NOMO-1 treated with DMSO at 0.1 percent for 48 hours (cell line): Measurements from ENCODE around the gene AGAP1.

ENCODE experiments used
- DNase-seq: peaks from one replicate; lab custom pipeline; 2025; ENCODE audit not compliant: unreplicated experiment; lab: John Stamatoyannopoulos, UW

AGAP1 gene

GRCh38 chr2:235507928-235508327, 14.1 kb downstream of the AGAP1 start:
- DNase-seq = no peak

- DNase-seq = no peak
These were observed 14.7 kb downstream of the AGAP1 start for GRCh38 chr2:235508371-235509160.

DNA sequence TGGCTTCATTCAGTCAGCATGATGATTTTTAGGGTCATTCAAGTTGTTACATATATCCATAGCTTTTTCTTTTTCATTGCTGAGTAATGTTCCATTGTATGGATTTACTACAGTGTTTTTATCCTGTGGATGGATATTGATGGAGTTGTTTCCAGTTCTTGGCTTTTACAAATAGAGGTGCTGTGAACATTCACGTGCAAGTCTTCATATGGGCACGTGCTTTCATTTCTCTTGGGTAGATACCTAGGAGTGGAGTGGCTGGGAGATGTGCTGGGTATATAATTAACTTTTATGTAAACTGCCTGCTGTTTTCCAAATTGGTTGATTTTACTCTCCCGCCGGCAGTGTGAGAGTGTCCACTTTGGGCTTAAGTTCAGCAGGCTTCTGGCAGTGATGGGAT, 16.5 kb downstream of the AGAP1 start:
- no peak for DNase-seq

DNA sequence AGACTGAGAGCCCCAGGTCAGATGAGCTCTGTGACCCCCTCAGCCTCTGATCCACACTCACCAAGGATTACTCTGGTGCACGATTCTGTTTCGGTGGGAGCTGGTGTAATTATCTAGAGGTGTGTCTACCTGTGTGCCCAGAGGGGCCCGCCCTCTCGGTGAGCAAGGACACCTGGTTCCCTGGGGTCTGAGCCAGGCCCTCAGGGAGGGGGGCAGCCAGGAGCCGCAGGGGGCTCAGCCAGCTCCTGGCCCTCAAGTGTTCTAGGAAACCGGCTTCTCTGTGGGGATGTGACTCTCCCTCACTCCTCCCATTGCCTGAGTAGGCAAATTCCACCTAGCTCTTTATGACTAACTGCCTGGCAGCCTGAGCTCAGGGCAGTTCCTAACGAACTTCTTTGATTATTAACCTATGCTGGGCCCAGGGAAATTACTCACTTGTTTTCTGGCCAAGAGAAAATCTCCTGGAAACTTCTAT, 17.4 kb downstream of the AGAP1 start:
- no peak for DNase-seq

DNA sequence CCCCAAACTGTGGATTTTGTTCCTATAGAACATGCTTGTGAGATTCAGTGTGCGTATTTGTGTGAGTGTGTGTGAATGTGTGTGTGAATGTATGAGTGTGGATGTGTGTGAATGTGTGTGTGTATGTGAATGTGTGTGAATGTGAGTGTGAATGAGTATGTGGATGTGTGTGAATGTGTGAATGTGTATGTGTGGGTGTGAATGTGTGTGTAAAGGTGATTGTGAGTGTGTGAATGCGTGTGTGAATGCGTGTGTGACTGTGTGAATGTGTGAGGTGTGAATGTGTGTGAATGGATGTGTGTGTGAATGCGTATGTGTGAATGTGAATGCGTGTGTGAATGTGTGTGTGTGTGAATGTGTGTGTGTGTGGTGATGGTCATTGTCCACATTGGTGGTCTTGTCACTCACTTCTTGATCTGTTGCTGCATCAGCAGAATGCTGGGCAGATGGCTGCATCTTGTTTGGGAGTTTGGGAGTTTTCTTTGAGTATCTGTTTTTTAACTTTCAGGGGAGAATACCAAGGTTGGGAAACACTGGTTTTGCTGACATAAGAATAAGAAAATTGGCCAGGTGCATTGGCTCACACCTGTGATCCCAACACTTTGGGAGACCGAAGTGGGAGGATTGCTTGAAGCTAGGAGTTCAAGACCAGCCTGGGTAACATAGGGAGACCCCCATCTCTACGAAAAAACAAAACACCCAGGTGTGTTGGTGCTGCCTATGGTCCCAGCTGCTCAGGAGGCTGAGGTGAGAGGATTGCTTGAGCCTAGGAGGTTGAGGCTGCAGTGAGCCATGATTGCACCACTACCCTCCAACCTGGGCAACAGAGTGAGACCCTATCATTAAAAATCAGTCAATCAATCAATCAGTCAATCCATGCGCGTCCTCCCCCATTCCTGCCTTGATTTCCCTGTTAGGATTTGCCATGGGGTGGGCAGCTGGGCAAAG, 18.2 kb downstream of the AGAP1 start:
- DNase-seq = no peak

GRCh38 chr2:235512699-235513053, 18.8 kb downstream of the AGAP1 start:
- DNase-seq = no peak

GRCh38 chr2:235513984-235514626, 20.3 kb downstream of the AGAP1 start:
- DNase-seq = no peak

DNA sequence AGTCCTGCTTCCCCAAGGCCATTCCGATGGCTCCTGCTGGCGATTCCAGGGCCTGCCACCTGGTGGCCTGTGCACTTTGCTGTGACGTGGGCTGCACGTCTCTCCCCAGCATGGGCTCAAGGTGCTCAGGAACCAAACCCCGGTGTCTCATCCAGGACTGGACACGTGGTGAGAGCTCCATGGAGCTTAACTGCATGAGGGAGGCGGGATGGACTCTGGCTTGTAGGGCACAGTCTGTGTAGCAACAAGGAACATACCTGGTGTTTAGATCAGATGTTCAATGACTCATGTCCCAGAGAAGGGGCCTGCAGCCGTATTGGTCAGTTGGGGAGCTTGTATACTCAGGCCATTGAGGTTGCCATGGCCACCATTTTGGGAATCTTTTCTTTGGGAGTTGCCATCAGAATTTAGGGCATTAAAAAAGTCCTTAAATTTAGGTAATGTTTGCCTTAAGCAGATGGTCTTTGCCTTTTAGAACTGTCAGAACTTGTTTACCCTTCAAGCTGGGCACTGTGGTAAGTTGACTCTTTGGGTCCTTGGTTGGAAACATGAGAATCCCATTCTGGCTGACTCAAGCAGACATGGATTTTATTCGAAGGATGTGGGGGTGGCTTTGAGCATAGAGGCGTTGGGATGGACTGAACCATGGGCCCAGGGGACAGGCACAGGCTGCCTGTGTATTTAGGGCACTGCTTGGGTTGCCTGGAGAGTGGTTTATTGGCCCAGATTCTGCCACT, 21.0 kb downstream of the AGAP1 start:
- no peak for DNase-seq

DNA sequence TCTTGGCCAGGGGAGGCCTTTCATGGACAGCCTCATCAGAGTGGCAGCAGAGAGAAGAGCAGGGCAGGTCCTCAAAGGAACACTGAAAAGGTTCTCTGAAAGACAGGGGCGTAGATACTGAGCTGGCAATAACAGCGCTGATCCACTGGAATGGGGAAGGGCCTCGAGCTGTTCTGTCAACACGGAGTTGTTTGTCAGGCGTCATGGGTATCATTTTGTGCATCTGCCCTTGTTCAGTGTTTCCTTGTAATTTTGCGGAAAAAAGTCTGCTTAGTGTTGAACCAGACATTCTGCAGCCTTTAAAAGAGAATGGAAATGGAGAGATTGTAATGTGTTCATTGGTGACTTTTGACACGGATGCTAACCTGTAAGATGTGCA, 21.5 kb downstream of the AGAP1 start:
- no peak for DNase-seq

GRCh38 chr2:235515821-235516220, 22.0 kb downstream of the AGAP1 start:
- no peak for DNase-seq

- DNase-seq = no peak
These were observed 22.4 kb downstream of the AGAP1 start for GRCh38 chr2:235516257-235516656.

DNA sequence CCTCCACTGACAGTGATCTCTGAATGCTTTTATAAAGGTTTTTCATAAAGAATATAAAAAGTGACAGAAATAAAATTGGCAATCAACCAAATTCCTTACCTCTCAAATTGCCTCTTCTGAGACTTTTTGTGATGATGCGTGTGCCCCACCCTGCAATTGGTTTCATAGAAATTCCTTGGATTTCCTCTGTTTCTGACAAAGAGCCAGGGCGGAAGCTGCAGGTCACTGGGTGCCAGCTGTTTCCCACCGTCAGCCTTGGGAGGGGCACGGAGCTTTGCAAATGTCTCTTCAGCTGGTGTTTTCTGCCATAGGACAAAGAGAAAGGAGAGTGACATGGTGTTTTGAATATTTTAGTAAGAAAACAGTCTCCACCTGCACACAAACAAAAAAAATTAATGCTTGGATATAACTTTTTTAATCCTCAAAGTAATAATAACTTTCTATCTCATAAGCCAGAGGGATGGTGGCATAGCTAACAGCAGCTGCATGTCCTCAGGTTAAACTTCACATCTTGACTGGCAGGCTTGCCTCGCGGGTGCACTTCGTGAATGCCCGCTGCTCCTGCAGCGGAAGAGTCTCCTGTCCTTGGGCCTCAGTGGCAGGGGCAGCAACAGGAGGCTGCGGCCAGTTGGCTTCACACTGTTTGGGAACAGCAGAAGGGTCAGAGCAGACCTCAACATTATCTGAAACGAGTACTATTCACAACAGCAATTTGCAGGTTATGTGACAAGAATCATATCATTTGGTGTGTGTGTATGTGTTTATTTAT, 24.7 kb downstream of the AGAP1 start:
- DNase-seq = no peak

DNA sequence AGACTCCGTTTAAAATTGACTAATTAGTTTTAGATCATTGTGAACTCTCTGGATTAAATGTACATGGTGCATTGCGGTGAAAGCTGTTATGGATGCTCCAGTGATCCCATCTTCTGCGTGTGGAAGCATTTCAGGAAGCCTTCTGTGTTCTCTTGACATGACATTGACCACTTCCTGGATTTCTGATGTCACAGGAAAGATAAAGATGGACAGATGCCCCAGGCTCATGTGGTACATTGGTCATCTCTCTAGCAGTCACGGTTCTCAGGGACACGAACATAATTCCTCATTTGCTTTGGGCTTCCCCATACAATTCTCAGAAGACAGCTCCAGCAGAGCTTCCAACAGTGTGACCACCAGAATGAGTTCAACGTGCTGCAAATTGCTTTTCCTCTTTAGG, 26.9 kb downstream of the AGAP1 start:
- DNase-seq = no peak

DNA sequence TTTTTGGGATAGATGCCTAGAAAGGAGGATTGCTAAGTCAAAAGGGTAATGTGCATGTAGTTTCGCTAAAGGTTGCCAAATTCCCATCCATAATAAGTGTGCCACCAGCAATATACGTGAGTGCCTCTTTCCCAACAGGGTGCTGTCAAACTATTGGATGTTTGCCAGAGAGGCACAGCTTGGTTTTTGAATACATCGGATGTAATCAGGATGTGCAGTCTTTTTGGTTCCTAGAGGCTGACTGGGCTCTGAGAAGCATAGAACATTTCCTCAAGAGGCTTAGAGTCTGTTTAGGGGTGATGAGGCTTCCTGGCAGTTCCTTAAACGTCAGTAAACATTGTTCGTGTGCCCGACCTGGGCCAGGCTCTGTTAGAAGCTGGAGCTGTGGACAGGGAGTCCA, 28.0 kb downstream of the AGAP1 start:
- DNase-seq = no peak

DNA sequence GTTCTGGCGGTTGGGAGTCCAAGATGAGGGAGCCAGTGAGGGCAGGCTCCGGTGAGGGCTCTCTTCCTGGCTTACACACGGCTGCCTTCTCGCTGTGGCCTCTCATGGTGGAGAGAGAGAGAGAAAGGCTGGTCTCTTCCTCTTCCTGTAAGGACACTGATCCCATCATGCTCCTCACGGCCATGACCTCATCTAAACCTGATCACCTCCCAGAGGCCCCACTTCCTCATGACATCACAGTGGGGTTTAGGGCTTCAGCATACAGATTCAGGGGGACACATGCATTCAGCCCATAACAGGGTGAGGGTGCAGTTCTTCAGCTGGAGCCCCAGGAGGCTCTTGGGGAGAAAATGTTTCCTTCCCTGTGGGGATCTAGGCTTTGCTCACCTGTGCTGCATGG, 29.2 kb downstream of the AGAP1 start:
- DNase-seq = no peak

- DNase-seq = no peak
These were observed 29.8 kb downstream of the AGAP1 start for GRCh38 chr2:235523486-235524150.

GRCh38 chr2:235526166-235526565, 32.3 kb downstream of the AGAP1 start:
- no peak for DNase-seq

DNA sequence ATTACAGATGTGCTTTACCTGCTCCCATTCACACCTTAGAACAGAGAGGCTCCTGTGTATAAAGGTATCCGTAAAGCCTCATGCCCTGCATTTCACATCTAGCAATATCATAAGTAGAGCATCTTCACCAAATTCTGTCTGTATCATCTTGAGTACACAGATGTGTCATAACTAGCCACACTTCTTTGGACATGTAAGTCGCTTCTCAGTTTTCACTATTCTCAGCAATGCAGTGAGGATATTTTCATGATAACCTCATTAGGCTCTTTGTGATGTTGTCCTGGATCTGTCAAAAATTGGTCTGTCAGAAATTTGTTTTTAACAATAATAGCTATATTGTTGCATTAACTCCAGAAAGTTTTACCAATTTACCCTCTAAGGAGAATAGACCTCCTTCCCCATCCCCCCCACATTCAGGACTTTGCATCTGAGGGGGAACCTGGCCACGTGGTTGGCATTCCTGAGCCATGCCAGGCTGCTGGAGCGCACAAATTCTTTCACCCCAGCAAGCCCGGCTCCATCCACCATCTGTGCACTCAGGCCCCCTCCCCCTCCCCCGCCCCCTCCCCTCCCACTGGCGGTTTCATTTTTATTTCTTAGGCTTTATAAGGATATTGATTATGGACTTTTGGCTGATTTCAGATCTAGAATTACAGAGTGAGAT, 34.1 kb downstream of the AGAP1 start:
- DNase-seq = no peak

- DNase-seq = no peak
These were observed 35.8 kb downstream of the AGAP1 start for GRCh38 chr2:235529621-235530020.
